GM23338 (cell line): Measurements from ENCODE around the gene GCH1. TPM values are rescaled to one million over a fixed set of nuclear protein-coding genes. Genes with fewer than 3 reads are reported as not detected.

Source experiments
- ATAC-seq: fragments of 200-7000 bp; cut with Tn5 transposase; 3 replicates; pipeline ENCODE4 v1.9.1; 2020
- DNase-seq: peaks from one replicate; pipeline ENCODE4 v3.0.0-alpha.2; 2015; ENCODE audit warnings: low spot score
- H2AFZ ChIP-seq: fragments of 200-600 bp; sonication (generic); 2 replicates; pipeline ENCODE4 v1.8.0; 2016; ENCODE audit warnings: antibody characterized with exemption, mild to moderate bottlenecking, moderate library complexity
- H3F3A ChIP-seq: fragments of 200-600 bp; sonication (generic); replicated peaks from 2 replicates; pipeline ENCODE4 v1.8.0; 2017; ENCODE audit warnings: antibody characterized with exemption, mixed run types, low read depth
- H3K27ac ChIP-seq: fragments of 200-600 bp; sonication (generic); 2 replicates; pipeline ENCODE4 v1.6.1; 2016; ENCODE audit warnings: low read depth
- H3K27me3 ChIP-seq: fragments of 200-600 bp; sonication (generic); 2 replicates; pipeline ENCODE4 v1.8.0; 2016; ENCODE audit warnings: mild to moderate bottlenecking, mixed run types, moderate library complexity; ENCODE audit not compliant: insufficient read depth
- H3K36me3 ChIP-seq: fragments of 200-600 bp; sonication (generic); 2 replicates; pipeline ENCODE4 v1.8.0; 2016; ENCODE audit warnings: mild to moderate bottlenecking; ENCODE audit not compliant: insufficient read depth
- H3K4me1 ChIP-seq: fragments of 200-600 bp; sonication (generic); 2 replicates; pipeline ENCODE4 v1.8.0; 2016; ENCODE audit warnings: mild to moderate bottlenecking, moderate library complexity; ENCODE audit not compliant: insufficient read depth
- H3K4me2 ChIP-seq: fragments of 200-600 bp; sonication (generic); 2 replicates; pipeline ENCODE4 v1.7.1; 2017; ENCODE audit warnings: mixed run types
- H3K4me3 ChIP-seq: fragments of 200-600 bp; sonication (generic); 2 replicates; pipeline ENCODE4 v1.6.1; 2016; ENCODE audit warnings: mixed run types
- H3K79me2 ChIP-seq: fragments of 200-600 bp; sonication (generic); replicated peaks from 2 replicates; pipeline ENCODE4 v1.8.0; 2017; ENCODE audit warnings: mild to moderate bottlenecking; ENCODE audit not compliant: insufficient read depth
- H3K9me2 ChIP-seq: fragments of 200-600 bp; sonication (generic); 2 replicates; pipeline ENCODE4 v1.8.0; 2017; ENCODE audit not compliant: insufficient read depth
- H4K20me1 ChIP-seq: fragments of 200-600 bp; sonication (generic); replicated peaks from 2 replicates; pipeline ENCODE4 v1.8.0; 2017; ENCODE audit warnings: mild to moderate bottlenecking; ENCODE audit not compliant: insufficient read depth
- H3K27ac Mint-ChIP-seq: 2 replicates; pipeline ENCODE4 v1.8.0; 2020; ENCODE audit warnings: inconsistent platforms, mild to moderate bottlenecking, moderate library complexity, mixed read lengths
- H3K27me3 Mint-ChIP-seq: 3 replicates; pipeline ENCODE4 v1.8.0; 2022; ENCODE audit warnings: low read depth, mild to moderate bottlenecking, moderate library complexity, mixed read lengths, inconsistent platforms; ENCODE audit not compliant: insufficient read depth, poor library complexity
- H3K36me3 Mint-ChIP-seq: 3 replicates; pipeline ENCODE4 v1.8.0; 2021; ENCODE audit warnings: low read depth, mild to moderate bottlenecking, inconsistent platforms, moderate library complexity, mixed read lengths
- H3K4me1 Mint-ChIP-seq: 3 replicates; pipeline ENCODE4 v1.8.0; 2020; ENCODE audit warnings: mild to moderate bottlenecking, inconsistent platforms, mixed read lengths
- H3K4me3 Mint-ChIP-seq: 3 replicates; pipeline ENCODE4 v1.8.0; 2021; ENCODE audit warnings: moderate library complexity, mild to moderate bottlenecking, inconsistent platforms, mixed read lengths
- H3K9me3 Mint-ChIP-seq: 3 replicates; pipeline ENCODE4 v1.8.0; 2020; ENCODE audit warnings: moderate library complexity, mild to moderate bottlenecking, inconsistent platforms, mixed read lengths
- CREB1 ChIP-seq: fragments of 250-450 bp; sonication (Bioruptor Pico); IDR thresholded peaks from 2 replicates; pipeline ENCODE4 v1.5.0; 2020; ENCODE audit warnings: low read depth, mild to moderate bottlenecking, moderate library complexity
- EZH2 ChIP-seq: fragments of 200-600 bp; sonication (generic); IDR thresholded peaks from one replicate; pipeline ENCODE4 v1.8.0; 2017; ENCODE audit warnings: antibody characterized with exemption, mild to moderate bottlenecking, low read depth; ENCODE audit not compliant: unreplicated experiment
- EZH2phosphoT487 ChIP-seq: fragments of 200-600 bp; sonication (generic); IDR thresholded peaks from one replicate; pipeline ENCODE4 v1.8.1; 2018; ENCODE audit warnings: antibody characterized with exemption; ENCODE audit not compliant: unreplicated experiment
- JUNB ChIP-seq: IDR thresholded peaks from one replicate; pipeline ENCODE4 v1.6.1; 2016; ENCODE audit warnings: antibody characterized with exemption; ENCODE audit not compliant: unreplicated experiment
- NANOG ChIP-seq: IDR thresholded peaks from 2 replicates; pipeline ENCODE4 v1.6.1; 2016; ENCODE audit warnings: antibody characterized with exemption, borderline replicate concordance
- POLR2AphosphoS5 ChIP-seq: IDR thresholded peaks from 2 replicates; pipeline ENCODE4 v1.6.1; 2016; ENCODE audit warnings: antibody characterized with exemption, low read depth
- STAT1 ChIP-seq: IDR thresholded peaks from one replicate; pipeline ENCODE4 v1.6.1; 2016; ENCODE audit warnings: antibody characterized with exemption; ENCODE audit not compliant: unreplicated experiment
- ZNF114 ChIP-seq: fragments of 250-450 bp; sonication (Bioruptor Pico); IDR thresholded peaks from 2 replicates; pipeline ENCODE4 v1.5.0; 2020; ENCODE audit warnings: mild to moderate bottlenecking, moderate library complexity
- ZNF331 ChIP-seq: fragments of 250-450 bp; sonication (Bioruptor Pico); IDR thresholded peaks from 2 replicates; pipeline ENCODE4 v1.5.0; 2020; ENCODE audit warnings: low read depth, mild to moderate bottlenecking, moderate library complexity
- polyA plus RNA-seq: library from polyadenylated mRNA; unstranded; fragments of >200 nt; fragmentation: Nextera tagmentation; extraction: Ambion mirVana; gene quantifications from 2 replicates; pipeline ENCODE4 v1.2.1, GENCODE V29; 2016
- total RNA-seq: library from RNA; depleted of rRNA; stranded (reverse); fragments of >200 nt; shearing (Covaris generic); gene quantifications from 2 replicates; pipeline ENCODE4 v1.2.3, GENCODE V29; 2014
- TF ChIP-seq, protein P1 (sequence below): IDR thresholded peaks from one replicate; pipeline ENCODE4 v1.6.1; 2018; ENCODE audit warnings: antibody characterized with exemption; ENCODE audit not compliant: unreplicated experiment
- TF ChIP-seq, protein P2 (sequence below): IDR thresholded peaks from 2 replicates; pipeline ENCODE4 v1.6.1; 2016; ENCODE audit warnings: antibody characterized with exemption
- TF ChIP-seq, protein P3 (sequence below): fragments of 250-450 bp; sonication (Bioruptor Pico); IDR thresholded peaks from 2 replicates; pipeline ENCODE4 v1.5.0; 2020; ENCODE audit warnings: mild to moderate bottlenecking, moderate library complexity
- TF ChIP-seq, protein P4 (sequence below), 2 experiments: fragments of 200-600 bp in 1 of 2; sonication (generic) in 1 of 2; conservative IDR thresholded peaks; 2 replicates each; pipeline versions ENCODE4 v1.5.1 to v1.6.1; 2016 to 2017; ENCODE audit warnings: antibody characterized with exemption in 2 of 2, low read depth in 2 of 2, mild to moderate bottlenecking in 2 of 2, moderate library complexity in 1 of 2

The GCH1 gene
- total and polyA plus RNA-seq, 2 experiments from 2014 or later = 8.7 to 15.0 TPM

DNA sequence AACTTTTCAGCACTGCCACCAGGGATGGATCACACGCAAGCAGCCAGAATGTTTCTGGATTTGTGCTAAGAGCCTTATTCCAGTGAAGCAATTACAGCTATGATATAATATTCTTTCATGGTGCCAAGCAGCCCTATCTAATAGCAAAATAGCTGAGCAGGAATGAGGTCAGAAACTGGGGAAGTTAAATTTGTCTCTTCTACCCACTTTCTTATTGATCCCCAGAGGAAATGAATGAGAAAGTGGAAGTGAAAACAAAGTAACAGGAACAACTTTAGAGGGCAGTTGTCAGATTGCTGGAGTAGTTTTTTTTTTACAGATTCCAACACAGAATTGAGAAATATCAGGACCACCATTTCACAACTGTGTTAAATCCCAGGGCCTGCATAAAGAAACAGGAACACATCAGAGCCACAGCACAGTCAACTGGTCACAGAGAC lies 44.8 kb downstream of the GCH1 start:
- Histone ChIP-seq H2AFZ (no peak overlapping the region), H3K4me3 (no peak overlapping the region), H3K27ac (no peak overlapping the region), H3K27me3 (no peaks in the 10 kb centered on the region), H3K9me2 (no peaks in the 10 kb centered on the region), H3K79me2 (no peaks in the 10 kb centered on the region), H3K4me1 (peaks cover 11% of the 10 kb centered on the region), H3K36me3 (no peaks in the 10 kb centered on the region), H4K20me1 (no peaks in the 10 kb centered on the region), H3F3A (no peaks in the 10 kb centered on the region), H3K4me2 (no peak overlapping the region)
- no peaks in the 10 kb centered on the region; the same call in 2 of the 3 replicates for H3K36me3 Mint-ChIP-seq
- no peak overlapping the region for H3K27ac Mint-ChIP-seq
- H3K27me3 Mint-ChIP-seq = no peaks in the 10 kb centered on the region
- DNase-seq = no peak
- no peak for ATAC-seq
- TF ChIP-seq POLR2AphosphoS5 = no peak
- TF ChIP-seq NANOG = no peak
- no peak for TF ChIP-seq JUNB
- TF ChIP-seq, protein P1, sequence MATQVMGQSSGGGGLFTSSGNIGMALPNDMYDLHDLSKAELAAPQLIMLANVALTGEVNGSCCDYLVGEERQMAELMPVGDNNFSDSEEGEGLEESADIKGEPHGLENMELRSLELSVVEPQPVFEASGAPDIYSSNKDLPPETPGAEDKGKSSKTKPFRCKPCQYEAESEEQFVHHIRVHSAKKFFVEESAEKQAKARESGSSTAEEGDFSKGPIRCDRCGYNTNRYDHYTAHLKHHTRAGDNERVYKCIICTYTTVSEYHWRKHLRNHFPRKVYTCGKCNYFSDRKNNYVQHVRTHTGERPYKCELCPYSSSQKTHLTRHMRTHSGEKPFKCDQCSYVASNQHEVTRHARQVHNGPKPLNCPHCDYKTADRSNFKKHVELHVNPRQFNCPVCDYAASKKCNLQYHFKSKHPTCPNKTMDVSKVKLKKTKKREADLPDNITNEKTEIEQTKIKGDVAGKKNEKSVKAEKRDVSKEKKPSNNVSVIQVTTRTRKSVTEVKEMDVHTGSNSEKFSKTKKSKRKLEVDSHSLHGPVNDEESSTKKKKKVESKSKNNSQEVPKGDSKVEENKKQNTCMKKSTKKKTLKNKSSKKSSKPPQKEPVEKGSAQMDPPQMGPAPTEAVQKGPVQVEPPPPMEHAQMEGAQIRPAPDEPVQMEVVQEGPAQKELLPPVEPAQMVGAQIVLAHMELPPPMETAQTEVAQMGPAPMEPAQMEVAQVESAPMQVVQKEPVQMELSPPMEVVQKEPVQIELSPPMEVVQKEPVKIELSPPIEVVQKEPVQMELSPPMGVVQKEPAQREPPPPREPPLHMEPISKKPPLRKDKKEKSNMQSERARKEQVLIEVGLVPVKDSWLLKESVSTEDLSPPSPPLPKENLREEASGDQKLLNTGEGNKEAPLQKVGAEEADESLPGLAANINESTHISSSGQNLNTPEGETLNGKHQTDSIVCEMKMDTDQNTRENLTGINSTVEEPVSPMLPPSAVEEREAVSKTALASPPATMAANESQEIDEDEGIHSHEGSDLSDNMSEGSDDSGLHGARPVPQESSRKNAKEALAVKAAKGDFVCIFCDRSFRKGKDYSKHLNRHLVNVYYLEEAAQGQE = no peak
- TF ChIP-seq, protein P2, sequence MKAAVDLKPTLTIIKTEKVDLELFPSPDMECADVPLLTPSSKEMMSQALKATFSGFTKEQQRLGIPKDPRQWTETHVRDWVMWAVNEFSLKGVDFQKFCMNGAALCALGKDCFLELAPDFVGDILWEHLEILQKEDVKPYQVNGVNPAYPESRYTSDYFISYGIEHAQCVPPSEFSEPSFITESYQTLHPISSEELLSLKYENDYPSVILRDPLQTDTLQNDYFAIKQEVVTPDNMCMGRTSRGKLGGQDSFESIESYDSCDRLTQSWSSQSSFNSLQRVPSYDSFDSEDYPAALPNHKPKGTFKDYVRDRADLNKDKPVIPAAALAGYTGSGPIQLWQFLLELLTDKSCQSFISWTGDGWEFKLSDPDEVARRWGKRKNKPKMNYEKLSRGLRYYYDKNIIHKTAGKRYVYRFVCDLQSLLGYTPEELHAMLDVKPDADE = no peak
- no peak for TF ChIP-seq EZH2
- TF ChIP-seq STAT1 = no peak
- TF ChIP-seq, protein P3, sequence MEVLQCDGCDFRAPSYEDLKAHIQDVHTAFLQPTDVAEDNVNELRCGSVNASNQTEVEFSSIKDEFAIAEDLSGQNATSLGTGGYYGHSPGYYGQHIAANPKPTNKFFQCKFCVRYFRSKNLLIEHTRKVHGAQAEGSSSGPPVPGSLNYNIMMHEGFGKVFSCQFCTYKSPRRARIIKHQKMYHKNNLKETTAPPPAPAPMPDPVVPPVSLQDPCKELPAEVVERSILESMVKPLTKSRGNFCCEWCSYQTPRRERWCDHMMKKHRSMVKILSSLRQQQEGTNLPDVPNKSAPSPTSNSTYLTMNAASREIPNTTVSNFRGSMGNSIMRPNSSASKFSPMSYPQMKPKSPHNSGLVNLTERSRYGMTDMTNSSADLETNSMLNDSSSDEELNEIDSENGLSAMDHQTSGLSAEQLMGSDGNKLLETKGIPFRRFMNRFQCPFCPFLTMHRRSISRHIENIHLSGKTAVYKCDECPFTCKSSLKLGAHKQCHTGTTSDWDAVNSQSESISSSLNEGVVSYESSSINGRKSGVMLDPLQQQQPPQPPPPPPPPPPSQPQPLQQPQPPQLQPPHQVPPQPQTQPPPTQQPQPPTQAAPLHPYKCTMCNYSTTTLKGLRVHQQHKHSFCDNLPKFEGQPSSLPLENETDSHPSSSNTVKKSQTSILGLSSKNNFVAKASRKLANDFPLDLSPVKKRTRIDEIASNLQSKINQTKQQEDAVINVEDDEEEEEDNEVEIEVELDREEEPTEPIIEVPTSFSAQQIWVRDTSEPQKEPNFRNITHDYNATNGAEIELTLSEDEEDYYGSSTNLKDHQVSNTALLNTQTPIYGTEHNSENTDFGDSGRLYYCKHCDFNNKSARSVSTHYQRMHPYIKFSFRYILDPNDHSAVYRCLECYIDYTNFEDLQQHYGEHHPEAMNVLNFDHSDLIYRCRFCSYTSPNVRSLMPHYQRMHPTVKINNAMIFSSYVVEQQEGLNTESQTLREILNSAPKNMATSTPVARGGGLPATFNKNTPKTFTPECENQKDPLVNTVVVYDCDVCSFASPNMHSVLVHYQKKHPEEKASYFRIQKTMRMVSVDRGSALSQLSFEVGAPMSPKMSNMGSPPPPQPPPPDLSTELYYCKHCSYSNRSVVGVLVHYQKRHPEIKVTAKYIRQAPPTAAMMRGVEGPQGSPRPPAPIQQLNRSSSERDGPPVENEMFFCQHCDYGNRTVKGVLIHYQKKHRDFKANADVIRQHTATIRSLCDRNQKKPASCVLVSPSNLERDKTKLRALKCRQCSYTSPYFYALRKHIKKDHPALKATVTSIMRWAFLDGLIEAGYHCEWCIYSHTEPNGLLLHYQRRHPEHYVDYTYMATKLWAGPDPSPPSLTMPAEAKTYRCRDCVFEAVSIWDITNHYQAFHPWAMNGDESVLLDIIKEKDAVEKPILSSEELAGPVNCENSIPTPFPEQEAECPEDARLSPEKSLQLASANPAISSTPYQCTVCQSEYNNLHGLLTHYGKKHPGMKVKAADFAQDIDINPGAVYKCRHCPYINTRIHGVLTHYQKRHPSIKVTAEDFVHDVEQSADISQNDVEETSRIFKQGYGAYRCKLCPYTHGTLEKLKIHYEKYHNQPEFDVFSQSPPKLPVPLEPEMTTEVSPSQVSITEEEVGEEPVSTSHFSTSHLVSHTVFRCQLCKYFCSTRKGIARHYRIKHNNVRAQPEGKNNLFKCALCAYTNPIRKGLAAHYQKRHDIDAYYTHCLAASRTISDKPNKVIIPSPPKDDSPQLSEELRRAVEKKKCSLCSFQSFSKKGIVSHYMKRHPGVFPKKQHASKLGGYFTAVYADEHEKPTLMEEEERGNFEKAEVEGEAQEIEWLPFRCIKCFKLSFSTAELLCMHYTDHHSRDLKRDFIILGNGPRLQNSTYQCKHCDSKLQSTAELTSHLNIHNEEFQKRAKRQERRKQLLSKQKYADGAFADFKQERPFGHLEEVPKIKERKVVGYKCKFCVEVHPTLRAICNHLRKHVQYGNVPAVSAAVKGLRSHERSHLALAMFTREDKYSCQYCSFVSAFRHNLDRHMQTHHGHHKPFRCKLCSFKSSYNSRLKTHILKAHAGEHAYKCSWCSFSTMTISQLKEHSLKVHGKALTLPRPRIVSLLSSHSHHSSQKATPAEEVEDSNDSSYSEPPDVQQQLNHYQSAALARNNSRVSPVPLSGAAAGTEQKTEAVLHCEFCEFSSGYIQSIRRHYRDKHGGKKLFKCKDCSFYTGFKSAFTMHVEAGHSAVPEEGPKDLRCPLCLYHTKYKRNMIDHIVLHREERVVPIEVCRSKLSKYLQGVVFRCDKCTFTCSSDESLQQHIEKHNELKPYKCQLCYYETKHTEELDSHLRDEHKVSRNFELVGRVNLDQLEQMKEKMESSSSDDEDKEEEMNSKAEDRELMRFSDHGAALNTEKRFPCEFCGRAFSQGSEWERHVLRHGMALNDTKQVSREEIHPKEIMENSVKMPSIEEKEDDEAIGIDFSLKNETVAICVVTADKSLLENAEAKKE (CRISPR knock-in tag) = no peak
- no peak for TF ChIP-seq ZNF114
- TF ChIP-seq, protein P4, sequence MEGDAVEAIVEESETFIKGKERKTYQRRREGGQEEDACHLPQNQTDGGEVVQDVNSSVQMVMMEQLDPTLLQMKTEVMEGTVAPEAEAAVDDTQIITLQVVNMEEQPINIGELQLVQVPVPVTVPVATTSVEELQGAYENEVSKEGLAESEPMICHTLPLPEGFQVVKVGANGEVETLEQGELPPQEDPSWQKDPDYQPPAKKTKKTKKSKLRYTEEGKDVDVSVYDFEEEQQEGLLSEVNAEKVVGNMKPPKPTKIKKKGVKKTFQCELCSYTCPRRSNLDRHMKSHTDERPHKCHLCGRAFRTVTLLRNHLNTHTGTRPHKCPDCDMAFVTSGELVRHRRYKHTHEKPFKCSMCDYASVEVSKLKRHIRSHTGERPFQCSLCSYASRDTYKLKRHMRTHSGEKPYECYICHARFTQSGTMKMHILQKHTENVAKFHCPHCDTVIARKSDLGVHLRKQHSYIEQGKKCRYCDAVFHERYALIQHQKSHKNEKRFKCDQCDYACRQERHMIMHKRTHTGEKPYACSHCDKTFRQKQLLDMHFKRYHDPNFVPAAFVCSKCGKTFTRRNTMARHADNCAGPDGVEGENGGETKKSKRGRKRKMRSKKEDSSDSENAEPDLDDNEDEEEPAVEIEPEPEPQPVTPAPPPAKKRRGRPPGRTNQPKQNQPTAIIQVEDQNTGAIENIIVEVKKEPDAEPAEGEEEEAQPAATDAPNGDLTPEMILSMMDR (conservative IDR thresholded peaks at IDR 0.05; ENCODE audit: low read depth in 2 of 2) = no peak
- no peak for TF ChIP-seq CREB1 (CRISPR knock-in tag)
- no peak for TF ChIP-seq ZNF331 (CRISPR knock-in tag)
- no peak for TF ChIP-seq EZH2phosphoT487
- H3K9me3 Mint-ChIP-seq = no peaks in the 10 kb centered on the region
- H3K4me3 Mint-ChIP-seq = no peak overlapping the region
- peaks cover 16% of the 10 kb centered on the region for H3K4me1 Mint-ChIP-seq
